GM18511 (cell line): ENCODE measurements around the gene TYMP.
"Not testable (repeated sequence)": the region's sequence is repeated elsewhere in the genome, so short reads cannot be mapped to it uniquely, and the experiment has no call there.

Experiments
- ATAC-seq: cut with Tn5 transposase; IDR thresholded peaks from one replicate; pipeline ENCODE4 v1.9.1; 2021; ENCODE audit warnings: mild to moderate bottlenecking, moderate library complexity; ENCODE audit not compliant: unreplicated experiment

Gene TYMP

DNA sequence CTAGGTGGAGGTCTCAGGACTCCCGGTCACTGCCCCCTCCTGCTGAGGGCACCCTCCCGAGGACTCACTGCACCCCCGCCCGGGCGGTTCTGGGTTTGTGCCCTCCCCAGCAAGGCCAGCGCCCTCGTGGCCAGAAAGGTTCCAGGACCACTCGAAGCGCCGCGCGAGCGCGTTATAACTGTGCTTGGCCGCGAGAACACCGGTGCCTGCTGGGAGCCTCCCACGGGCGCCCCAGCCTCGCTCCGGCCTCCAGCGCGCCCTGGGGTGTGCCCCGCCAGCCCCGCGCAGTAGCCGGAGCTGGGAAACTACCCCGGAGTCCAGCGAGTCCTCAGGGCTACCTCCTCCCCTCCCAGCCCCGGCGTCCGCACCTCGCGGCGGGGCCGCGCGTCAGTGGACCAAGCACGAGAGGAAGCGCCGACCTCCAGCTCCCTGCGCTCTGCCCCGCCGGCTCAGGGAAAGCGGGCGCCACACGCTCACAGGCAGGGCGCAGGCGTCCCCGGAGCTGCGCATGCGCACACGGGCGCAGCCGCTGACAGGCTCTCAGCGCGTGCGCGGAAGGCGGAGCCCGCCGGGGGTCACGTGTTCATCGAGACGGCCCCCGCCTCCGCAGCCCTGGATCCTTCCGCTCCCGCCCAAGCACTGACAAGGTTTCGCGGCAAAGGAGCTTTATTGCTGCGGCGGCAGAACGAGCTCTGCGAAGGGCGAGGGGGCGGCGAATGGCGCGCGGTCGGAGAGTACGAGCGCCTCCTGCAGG is 4.5 kb downstream of the TYMP start, which contains the start of gene SCO2:
Gene SCO2 (minus strand): TSS at position 495 of the 754 bp plus-strand sequence. CDS start 1,187 bp downstream, outside the sequence.
- ATAC-seq = peak; percentile 48

DNA sequence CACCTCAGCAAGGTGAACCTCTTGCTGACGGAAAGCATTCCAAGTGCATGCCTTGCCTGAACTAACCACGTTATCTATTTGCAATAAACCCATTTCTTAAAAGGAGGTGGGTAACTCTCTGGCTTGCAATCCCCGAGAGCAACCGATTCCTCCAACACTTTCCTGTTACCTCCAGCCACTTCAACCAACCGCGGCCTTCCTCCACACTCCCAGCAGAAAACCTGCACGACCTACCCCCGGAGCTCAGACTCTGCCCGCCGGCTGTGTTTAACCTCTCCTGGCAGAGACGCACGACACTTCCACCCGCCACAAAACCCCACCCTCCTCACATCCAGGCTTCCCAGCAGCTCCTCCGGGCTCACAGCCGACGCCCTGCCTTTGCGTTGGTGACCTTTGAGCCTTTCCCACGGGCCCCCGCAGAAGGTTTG is 5.1 kb downstream of the TYMP start:
- ATAC-seq = no peak

DNA sequence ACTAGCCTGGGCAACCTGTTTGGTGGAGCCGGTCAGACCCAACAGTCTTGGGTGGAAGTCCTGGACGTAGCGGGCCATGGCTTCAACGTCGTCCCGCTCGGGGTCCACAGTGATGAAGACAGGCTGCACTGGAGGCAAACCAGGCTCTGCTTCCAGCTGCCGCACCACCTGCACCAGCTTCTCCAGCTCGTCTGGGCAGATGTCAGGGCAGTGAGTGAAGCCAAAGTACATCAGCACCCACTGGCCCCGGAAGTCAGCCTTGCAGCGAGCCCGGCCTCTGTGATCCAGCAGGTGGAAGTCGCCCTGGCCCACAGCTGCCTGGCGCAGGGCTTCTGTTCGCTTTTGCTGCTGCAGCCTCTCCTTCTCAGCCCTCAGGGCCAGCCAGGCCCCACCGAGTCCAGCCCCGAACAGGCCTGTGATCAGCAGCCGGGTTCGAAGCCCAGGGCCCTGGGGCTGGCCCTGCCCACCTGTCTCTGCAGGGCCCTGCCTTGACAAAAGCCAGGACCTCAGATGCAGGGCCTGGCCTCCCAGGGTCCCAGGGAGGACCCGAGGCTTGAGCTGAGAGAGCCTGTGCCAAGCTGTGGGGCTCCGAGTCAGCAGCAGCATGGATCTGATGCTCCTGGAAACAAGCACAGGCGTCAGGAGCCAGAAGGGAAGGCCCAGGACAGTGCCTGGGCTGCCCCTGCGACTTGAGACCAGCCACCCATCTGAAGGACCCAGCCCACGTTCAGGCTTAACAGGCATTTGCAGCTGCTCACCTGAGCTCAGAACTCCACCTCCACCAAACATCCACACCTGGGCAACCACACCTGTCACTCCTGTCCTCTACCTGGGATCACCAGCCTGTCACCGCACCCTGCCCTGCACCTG is 5.8 kb downstream of the TYMP start:
- no peak for ATAC-seq

DNA sequence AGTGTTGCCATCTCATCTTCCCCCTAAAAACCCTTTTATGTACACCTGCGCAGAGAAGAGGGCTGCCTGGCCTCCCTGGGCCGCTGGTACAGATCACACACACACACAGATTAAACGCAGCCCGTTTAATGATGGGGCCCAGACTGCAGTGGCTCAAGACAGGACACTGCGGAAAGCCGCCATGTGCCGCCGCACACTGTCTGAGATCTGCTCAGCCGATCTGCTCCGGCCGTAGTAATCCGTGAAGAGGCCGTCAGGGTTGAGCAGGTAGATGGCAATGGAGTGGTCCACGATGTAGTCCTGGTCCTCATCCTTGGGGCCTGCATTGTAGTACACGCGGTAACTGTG is 6.4 kb downstream of the TYMP start:
- no peak for ATAC-seq

DNA sequence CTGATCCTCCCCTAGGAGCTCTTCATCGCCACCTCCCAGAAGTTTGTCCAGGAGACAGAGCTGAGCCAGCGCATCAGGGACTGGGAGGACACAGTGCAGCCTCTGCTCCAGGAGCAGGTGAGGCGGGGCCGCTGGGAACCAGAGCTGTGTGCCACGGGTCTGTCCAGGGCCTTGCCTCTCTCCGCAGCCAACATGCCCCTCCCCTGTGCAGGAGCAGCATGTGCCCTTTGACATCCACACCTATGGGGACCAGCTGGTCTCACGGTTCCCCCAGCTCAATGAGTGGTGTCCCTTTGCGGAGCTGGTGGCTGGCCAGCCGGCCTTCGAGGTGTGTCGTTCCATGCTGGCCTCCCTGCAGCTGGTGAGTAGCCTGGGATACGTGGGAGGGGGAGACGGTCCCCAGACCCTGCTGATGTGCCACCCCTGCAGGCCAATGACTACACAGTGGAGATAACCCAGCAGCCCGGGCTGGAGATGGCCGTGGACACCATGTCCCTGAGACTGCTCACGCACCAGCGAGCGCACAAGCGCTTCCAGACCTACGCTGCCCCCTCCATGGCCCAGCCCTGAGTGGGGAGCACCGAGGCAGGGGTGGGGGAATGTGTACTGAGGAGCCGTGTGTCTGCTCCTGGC is 6.9 kb downstream of the TYMP start:
- no peak for ATAC-seq

DNA sequence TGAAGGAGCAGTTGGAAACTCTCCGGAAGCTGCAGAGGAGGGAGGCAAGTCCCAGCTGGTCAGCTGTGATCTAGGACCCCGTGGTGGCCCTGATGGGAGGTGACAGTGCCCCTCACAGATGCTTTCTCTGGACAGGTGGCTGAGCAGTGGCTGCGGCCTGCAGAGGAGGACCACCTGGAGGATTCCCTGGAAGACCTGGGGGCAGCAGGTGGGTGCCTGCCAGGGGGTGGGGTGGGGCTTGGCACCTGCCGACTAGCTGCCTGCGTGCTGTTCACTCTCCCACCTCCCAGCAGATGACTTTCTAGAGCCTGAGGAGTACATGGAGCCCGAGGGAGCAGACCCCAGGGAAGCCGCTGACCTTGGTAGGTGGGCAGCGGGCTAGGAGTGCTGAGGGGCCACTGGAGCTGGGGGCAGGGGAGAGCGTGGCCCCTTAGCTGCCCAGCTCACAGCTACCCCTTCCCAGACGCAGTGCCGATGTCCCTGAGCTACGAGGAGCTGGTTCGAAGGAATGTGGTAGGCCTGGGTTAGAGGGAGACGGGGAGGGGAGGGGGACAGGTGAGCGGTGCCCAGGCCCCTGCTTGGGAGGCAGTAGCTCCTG is 7.5 kb downstream of the TYMP start:
- no peak for ATAC-seq

DNA sequence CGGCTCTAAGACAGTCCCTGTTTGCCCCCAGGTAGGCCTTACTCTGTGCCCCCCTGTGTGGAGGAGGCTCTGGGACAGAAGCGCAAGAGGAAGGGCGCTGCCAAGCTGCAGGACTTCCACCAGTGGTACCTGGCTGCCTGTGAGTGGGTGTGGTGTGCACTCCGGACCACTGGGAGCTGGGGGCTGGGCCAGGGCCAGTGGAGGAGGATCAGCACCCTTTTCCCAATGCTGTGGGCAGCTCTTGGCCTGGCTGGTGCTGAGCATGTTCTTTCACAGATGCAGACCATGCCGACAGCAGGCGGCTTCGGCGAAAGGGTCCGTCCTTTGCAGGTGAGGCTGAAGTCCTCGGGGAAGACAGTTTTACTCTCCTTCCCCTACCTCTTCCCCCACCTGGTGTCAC is 8.1 kb downstream of the TYMP start:
- ATAC-seq = no peak

DNA sequence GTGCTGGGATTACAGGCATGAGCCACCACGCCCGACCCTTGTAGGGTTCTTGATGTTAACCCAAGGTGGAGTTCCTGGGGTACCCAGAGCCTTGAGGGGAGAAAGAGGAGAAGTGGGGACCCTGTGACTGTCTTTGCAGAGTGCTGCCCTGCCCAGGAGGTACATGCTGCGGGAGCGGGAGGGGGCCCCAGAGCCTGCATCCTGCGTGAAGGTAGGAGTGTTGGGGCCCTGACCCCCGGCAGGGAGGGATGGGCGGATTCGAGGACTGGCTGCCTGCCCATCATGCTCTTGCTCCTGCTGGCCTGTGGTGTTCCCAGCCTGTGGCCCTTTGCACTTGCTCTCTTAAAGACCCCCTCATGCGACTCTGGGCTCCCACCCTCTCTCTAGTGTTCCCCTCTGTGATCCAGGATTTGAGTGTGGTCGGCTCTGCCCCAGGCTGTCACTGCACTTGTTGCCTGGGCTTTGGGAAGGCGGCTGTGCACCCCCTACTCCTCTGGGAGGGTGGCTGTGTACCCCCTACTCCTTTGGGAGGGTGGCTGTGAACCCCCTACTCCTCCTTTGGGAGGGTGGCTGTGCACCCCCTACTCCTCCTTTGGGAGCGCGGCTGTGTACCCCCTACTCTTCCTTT is 8.9 kb downstream of the TYMP start:
- ATAC-seq = no peak

DNA sequence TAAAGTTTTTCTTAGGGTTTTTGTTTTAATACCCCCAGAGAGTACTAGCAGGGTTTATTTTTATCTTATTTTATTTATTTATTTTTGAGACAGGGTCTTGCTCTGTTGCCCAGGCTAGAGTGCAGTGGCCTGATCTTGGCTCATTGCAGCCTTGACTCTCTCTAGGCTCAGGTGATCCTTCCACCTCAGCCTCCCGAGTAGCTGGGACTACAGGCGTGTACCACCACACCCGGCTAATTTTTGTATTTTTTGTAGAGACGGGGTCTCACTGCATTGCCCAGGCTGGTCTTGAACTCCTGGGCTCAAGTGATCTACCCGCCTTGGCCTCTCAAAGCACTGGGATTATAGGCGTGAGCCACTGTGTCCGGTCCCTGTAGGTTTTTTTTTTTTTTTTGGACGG is 9.6 kb downstream of the TYMP start:
- ATAC-seq = not testable (repeated sequence)

DNA sequence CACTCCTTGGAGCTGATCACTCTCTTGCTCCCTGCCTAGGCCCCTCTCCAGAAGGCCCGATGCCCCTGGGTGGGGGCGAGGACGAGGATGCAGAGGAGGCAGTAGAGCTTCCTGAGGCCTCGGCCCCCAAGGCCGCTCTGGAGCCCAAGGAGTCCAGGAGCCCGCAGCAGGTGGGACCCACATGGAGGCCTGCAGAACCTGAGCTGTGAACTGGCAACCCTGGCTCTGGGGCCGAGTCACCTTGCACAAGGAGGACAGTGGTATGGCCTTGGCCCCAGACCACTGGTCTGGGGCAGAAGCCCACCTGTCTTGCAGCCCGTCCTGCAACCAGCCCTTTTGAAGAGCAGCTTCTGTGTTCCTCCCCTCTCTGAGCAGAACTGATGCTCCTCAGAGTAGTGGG is 10.7 kb downstream of the TYMP start:
- no peak for ATAC-seq

DNA sequence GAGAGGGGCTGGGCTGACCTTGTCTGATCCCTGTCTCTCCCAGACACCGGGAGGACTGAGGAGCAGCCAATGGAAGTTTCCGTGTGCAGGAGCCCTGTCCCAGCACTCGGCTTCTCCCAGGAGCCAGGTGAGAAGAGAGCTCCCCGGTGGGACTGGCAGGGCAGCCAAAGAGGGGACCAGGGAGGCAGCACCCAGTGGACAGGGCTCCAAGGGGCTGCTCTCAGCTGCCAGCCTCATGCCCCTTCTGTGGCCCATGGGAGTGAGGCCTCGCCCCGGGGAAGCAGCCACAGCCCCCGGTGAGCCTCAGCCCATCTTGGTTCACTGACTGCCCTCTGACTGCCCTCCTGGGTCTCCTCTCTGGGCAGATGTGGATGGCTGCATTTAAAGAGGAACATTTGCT is 11.2 kb downstream of the TYMP start:
- no peak for ATAC-seq

DNA sequence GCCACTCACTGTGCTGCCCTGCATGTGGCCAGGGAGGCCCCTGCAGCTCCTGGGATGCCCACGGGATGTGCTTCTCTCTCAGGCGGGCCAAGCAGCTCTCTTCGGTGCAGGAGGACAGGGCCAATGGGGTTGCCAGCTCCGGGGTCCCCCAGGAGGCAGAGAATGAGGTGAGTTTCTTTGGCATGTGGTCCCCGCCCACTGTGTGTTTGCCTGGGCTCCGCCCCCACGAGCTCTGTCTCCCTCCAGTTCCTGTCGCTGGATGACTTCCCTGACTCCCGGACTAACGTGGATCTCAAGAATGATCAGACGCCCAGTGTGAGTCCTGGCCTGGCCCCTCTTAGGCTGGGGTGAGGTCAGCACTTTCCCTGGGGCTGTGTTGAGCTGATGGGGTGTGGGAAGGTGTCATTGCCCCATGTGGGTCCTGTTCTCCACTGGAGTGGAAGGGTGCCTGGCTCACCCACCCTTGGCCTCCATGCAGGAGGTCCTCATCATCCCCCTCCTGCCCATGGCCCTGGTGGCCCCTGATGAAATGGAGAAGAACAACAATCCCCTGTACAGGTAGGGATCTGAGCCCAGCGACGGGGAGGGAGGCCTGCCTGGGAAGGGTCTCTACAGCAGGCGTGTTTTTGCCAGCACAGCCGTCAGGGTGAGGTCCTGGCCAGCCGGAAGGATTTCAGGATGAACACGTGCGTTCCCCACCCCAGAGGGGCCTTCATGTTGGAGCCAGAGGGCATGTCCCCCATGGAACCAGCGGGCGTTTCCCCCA is 12.1 kb downstream of the TYMP start:
- no peak for ATAC-seq

DNA sequence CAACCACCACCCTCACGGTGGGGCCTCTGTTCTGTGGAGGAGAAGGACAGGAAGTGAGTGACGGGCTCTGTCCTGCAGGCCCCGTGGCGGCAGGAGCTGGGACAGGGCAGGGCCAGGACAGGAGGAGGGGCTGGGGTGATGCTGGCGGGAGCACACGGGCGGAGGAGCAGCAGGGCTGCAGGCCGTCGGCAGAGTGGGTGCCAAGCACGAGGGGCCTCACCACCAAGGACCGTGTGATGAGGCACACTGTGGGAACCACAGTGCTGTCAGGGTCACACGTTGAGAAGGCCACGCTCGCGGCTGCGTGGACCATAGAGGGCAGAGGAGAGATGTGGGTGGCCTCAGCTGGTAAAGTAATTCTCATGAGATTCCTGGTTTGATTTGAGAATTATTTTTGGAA is 12.9 kb downstream of the TYMP start:
- no peak for ATAC-seq

DNA sequence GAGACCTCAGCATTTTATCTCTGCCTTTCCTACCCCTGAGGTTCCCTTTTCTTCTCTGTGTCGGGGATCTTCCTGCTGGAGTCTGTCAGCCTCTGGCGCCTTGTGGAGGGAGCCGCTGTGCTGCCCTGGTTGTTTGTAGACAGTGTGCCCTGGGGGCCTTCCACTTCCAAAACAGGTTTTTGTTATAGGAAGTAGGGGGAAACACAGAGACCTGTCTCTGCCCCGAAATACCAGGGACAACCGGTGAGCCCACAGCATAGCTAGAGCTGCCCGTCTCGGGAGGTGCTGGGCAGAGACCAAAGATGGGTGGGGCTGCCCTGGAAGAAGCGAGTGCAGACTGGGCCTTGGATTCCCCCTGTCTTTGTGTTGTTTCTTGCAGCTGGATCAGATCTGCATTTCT is 13.7 kb downstream of the TYMP start:
- no peak for ATAC-seq

DNA sequence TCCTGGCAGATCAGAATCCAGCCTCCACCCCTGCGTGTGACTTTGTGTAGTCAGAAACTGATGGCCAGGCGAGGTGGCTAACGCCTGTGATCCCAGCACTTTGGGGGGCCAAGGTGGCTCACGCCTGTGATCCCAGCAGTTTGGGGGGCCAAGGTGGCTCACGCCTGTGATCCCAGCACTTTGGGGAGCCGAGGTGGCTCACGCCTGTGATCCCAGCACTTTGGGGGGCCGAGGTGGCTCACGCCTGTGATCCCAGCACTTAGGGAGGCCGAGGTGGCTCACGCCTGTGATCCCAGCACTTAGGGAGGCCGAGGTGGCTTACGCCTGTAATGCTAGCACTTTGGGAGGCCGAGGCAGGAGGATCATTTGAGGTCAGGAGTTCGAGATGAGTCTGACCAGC is 16.6 kb downstream of the TYMP start:
- no peak for ATAC-seq

DNA sequence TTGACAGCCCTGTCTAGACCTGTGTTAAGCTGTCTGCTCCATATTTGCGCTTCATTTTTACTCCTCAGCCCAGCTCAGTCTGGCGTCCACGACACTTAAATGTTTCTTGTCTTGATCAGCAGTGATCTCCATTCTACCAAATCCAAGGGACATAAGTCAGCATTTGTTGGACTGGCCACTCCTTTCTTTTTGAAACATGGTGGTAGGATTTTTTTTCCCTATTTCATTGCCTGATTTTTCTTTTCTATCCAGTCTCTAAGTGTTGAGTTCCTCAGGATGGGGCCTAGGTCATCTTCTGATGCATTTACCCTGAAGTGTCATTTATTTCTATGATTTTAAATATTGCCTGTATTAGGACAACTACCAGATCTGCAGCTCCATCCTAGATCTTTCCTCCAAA is 20.9 kb downstream of the TYMP start:
- ATAC-seq = no peak

DNA sequence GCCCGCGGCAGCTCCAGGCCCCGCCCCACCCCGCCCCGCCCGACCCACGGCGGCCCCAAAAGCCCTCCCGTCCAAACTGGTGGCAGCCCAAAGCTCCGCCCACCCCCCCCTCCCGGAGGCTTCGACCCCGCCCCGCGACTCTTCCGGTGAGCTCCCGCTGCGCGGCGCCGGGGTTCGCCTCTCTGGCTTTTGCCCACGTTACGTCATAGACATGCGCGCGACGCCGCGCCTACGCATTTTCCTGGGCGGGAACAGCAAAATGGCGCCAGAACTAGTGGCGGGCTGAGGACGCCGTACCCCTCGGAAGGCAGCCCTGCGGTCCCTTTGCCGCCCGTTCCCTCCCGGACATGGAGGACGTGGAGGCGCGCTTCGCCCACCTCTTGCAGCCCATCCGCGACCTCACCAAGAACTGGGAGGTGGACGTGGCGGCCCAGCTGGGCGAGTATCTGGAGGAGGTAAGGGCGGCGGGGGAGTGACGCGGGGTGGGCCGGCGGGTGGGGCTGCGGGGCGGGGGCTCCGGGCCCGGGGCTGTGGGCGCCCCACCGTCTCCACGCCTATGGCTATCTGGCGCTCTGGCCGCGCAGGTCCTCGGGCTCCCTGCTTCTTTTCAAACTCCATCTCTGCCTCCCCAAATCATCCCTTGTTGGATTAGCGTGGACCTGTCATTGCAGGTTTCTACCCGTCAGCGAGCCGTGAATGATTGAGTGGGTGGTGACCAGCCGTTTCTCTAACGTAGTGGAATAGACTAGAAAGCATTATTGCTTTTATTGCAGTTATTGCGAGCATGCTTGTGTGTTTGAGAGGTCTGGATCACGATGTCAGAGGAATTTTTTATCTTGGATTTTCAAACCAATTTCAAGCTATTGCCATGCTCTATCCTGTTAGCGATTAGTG is 21.6 kb downstream of the TYMP start, which contains the start of gene NCAPH2:
Gene NCAPH2 (plus strand): TSS at position 234 of the 894 bp plus-strand sequence. CDS start 114 bp downstream, at position 348.
- ATAC-seq = peak; percentile 71

DNA sequence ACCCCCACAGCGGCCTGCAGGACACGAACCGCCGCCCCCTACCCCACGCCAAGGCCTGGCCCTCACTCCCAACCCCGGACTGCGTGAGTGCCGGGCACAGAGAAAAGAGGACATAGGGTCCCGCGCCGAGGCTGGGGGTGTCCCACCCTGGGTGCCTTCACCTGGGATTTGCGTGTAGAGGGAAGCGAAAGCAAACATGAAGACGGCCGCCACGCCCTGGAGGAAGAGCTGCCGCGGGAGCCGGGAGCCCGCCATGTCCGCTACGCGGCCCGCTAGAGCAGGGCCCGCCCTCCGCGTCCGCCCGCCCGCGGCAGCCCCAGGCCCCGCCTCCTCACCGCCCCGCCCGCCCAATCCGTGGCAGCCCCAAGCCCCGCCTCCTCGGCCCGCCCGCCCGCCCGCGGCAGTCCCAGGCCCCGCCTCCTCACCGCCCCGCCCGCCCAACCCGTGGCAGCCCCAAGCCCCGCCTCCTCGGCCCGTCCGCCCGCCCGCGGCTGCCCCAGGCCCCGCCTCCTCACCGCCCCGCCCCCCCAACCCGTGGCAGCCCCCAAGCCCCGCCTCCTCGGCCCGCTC is 22.3 kb downstream of the TYMP start, which contains the start of gene LMF2:
Gene LMF2 (minus strand): TSS at position 282 of the 570 bp plus-strand sequence. CDS start 27 bp downstream, at position 255.
- peak; percentile 63 for ATAC-seq
